Endothelial cell of umbilical vein (primary cell): ENCODE results near the gene LGMN. TPM values are rescaled to one million over a fixed set of nuclear protein-coding genes. Genes with fewer than 3 reads are reported as not detected.

ENCODE experiments used
- BruUV-seq: library from RNA; stranded (reverse); fragments of 400-500 nt; replicated peaks from 2 replicates; lab custom pipeline; 2021; lab: Mats Ljungman, UMichigan
- CTCF ChIA-PET: fragments of 300-600, 350-600 bp; sonication (Branson Sonifier 250); formaldehyde crosslinking; loops from one replicate; lab custom pipeline; 2021; ENCODE audit warnings: antibody characterized with exemption, inconsistent platforms; lab: Charles Lee
- POLR2A ChIA-PET: fragments of 300-600, 350-600 bp; sonication (Branson Sonifier 250); formaldehyde crosslinking; loops from one replicate; lab custom pipeline; 2021; ENCODE audit warnings: antibody characterized with exemption, inconsistent platforms; lab: Charles Lee
- DNase-seq: peaks from one replicate; pipeline ENCODE4 v3.0.0-alpha.2; 2011; ENCODE audit warnings: low read depth, low spot score
- FAIRE-seq: peaks from 2 replicates; lab custom pipeline; 2011; peaks lifted over from hg19 to GRCh38; lab: Jason Lieb, UNC
- H2AFZ ChIP-seq: 2 replicates; pipeline ENCODE4 v1.6.0; 2012; ENCODE audit warnings: low read depth, low read length, control low read depth, inconsistent platforms
- H3K27ac ChIP-seq: 2 replicates; pipeline ENCODE4 v1.5.1; 2011; ENCODE audit warnings: low read depth, mild to moderate bottlenecking, control low read depth, low read length, moderate library complexity; ENCODE audit not compliant: insufficient read depth
- H3K27me3 ChIP-seq, 2 experiments: 2 replicates each; pipeline versions ENCODE4 v1.6.0 to v1.6.1; 2011; ENCODE audit warnings: low read length in 2 of 2, mixed read lengths in 1 of 2; ENCODE audit not compliant: control insufficient read depth in 2 of 2, insufficient read depth in 2 of 2
- H3K36me3 ChIP-seq, 2 experiments: 2 replicates in 1 of 2; 3 replicates in 1 of 2; pipeline ENCODE4 v1.5.1; 2011; ENCODE audit warnings: low read length in 2 of 2, mild to moderate bottlenecking in 1 of 2, moderate library complexity in 1 of 2; ENCODE audit not compliant: control insufficient read depth in 2 of 2, insufficient read depth in 2 of 2; ENCODE audit errors: extremely low read depth in 1 of 2
- H3K4me1 ChIP-seq: 3 replicates; pipeline ENCODE4 v1.5.1; 2011; ENCODE audit warnings: mild to moderate bottlenecking, low read length; ENCODE audit not compliant: control insufficient read depth, insufficient read depth; ENCODE audit errors: extremely low read depth
- H3K4me2 ChIP-seq: 2 replicates; pipeline ENCODE4 v1.6.1; 2011; ENCODE audit warnings: low read length, control low read depth, mixed read lengths; ENCODE audit not compliant: insufficient read depth
- H3K4me3 ChIP-seq, 3 experiments: fragments of 200-600 bp in 1 of 3; sonication (generic), shearing (Covaris generic) in 1 of 3; replicated peaks in 1 of 3; 2 replicates each; pipeline ENCODE4 v1.5.1; 2011 to 2016; ENCODE audit warnings: control low read depth in 3 of 3, low read length in 3 of 3, mild to moderate bottlenecking in 2 of 3, inconsistent platforms in 1 of 3, low read depth in 1 of 3, moderate library complexity in 1 of 3; ENCODE audit not compliant: insufficient read depth in 1 of 3
- H3K79me2 ChIP-seq: 2 replicates; pipeline ENCODE4 v1.6.0; 2012; ENCODE audit warnings: low read length, inconsistent platforms; ENCODE audit not compliant: control insufficient read depth, insufficient read depth
- H3K9ac ChIP-seq: replicated peaks from 2 replicates; pipeline ENCODE3; 2011; ENCODE audit warnings: low read length, control low read depth; ENCODE audit not compliant: insufficient read depth; ENCODE audit errors: extremely low read depth
- H3K9me1 ChIP-seq: replicated peaks from 3 replicates; pipeline ENCODE4 v1.6.0; 2011; ENCODE audit warnings: mild to moderate bottlenecking, low read length; ENCODE audit not compliant: control insufficient read depth, insufficient read depth; ENCODE audit errors: extremely low read depth
- H3K9me3 ChIP-seq: replicated peaks from 2 replicates; pipeline ENCODE4 v1.5.1; 2012; ENCODE audit warnings: low read length, inconsistent platforms; ENCODE audit not compliant: control insufficient read depth, insufficient read depth
- H4K20me1 ChIP-seq: replicated peaks from 2 replicates; pipeline ENCODE3; 2011; ENCODE audit warnings: mild to moderate bottlenecking, low read length; ENCODE audit not compliant: control insufficient read depth, insufficient read depth; ENCODE audit errors: extremely low read depth
- GATA2 ChIP-seq: IDR thresholded peaks from 2 replicates; pipeline ENCODE4 v1.7.0; 2011; ENCODE audit warnings: low read depth, mild to moderate bottlenecking, moderate library complexity, mixed read lengths, low read length; ENCODE audit not compliant: insufficient read length, insufficient read depth
- JUN ChIP-seq: IDR thresholded peaks from 2 replicates; pipeline ENCODE4 v1.6.1; 2011; ENCODE audit warnings: borderline replicate concordance, low read depth; ENCODE audit not compliant: insufficient read length, insufficient read depth
- dilution Hi-C: fragments of 300-500 bp; cut with MboI; formaldehyde crosslinking; loops from one replicate; pipeline ENCODE4 v1.15.0; 2019; ENCODE audit warnings: low sequenced_read_pairs; ENCODE audit not compliant: extremely low pct_ligation_motif_present
- intact Hi-C: fragments of 100-400 bp; cut with micrococcal nuclease; formaldehyde crosslinking; loops from one replicate; pipeline ENCODE4 v1.10.0; 2022
- polyA plus RNA-seq, 4 experiments: library from polyadenylated mRNA; depleted of rRNA in 3 of 4; stranded (reverse) in 3 of 4; unstranded in 1 of 4; fragments of >200 nt; gene quantifications; 2 replicates each; pipeline versions ENCODE4 v1.2.1 to v1.2.3, GENCODE V29; 2011 to 2012; ENCODE audit warnings: missing spikeins in 1 of 4
- total RNA-seq: library from RNA; stranded (reverse); gene quantifications from 2 replicates; pipeline ENCODE4 v1.2.3, GENCODE V29; 2021
- TF ChIP-seq, protein P1 (sequence below): IDR thresholded peaks from 2 replicates; pipeline ENCODE4 v1.6.1; 2011; ENCODE audit not compliant: insufficient read depth, insufficient read length
- TF ChIP-seq, protein P2 (sequence below), 2 donors: IDR thresholded peaks; 1 replicate in 1 of 2; 2 replicates in 1 of 2; pipeline ENCODE4 v1.5.1; 2011; ENCODE audit warnings: low read length in 2 of 2, mild to moderate bottlenecking in 2 of 2, moderate library complexity in 2 of 2, control low read depth in 1 of 2, inconsistent platforms in 1 of 2, low read depth in 1 of 2; ENCODE audit not compliant: insufficient read depth in 1 of 2; ENCODE audit errors: extremely low read depth in 1 of 2

LGMN gene
- total and polyA plus RNA-seq, 2 donors (not counting 3 experiments of a cell fraction or from before 2014, with no cell fraction given): 56.7 to 99.2 TPM

GRCh38 chr14:92759679-92760523 is 11.5 kb upstream of the LGMN start:
- Histone ChIP-seq H3K79me2 (no peaks in the 10 kb centered on the region), H3K9me3 (no peaks in the 10 kb centered on the region), H3K9ac (no peak overlapping the region), H2AFZ (no peak overlapping the region), H3K4me3 (no peak overlapping the region), H3K9me1 (no peaks in the 10 kb centered on the region), H3K27me3 (no peaks in the 10 kb centered on the region), H3K27ac (no peak overlapping the region), H3K4me1 (no peaks in the 10 kb centered on the region), H3K36me3 (no peaks in the 10 kb centered on the region), H4K20me1 (no peaks in the 10 kb centered on the region), H3K4me2 (no peak overlapping the region)
- no peak for TF ChIP-seq JUN
- TF ChIP-seq, protein P1, sequence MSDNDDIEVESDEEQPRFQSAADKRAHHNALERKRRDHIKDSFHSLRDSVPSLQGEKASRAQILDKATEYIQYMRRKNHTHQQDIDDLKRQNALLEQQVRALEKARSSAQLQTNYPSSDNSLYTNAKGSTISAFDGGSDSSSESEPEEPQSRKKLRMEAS: no peak
- TF ChIP-seq, protein P2, sequence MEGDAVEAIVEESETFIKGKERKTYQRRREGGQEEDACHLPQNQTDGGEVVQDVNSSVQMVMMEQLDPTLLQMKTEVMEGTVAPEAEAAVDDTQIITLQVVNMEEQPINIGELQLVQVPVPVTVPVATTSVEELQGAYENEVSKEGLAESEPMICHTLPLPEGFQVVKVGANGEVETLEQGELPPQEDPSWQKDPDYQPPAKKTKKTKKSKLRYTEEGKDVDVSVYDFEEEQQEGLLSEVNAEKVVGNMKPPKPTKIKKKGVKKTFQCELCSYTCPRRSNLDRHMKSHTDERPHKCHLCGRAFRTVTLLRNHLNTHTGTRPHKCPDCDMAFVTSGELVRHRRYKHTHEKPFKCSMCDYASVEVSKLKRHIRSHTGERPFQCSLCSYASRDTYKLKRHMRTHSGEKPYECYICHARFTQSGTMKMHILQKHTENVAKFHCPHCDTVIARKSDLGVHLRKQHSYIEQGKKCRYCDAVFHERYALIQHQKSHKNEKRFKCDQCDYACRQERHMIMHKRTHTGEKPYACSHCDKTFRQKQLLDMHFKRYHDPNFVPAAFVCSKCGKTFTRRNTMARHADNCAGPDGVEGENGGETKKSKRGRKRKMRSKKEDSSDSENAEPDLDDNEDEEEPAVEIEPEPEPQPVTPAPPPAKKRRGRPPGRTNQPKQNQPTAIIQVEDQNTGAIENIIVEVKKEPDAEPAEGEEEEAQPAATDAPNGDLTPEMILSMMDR (IDR thresholded peaks at IDR 0.05; ENCODE audit: extremely low read depth in 1 of 2, insufficient read depth in 1 of 2, low read depth in 1 of 2, low read length in 2 of 2): no peak
- no peak for TF ChIP-seq GATA2
- FAIRE-seq (no peak), DNase-seq (no peak)
- intact Hi-C loops: no loop called here
- ChIA-PET POLR2A (no interaction called here), CTCF (interaction anchor here (0.8 to 1.0 kb wide), 2 partner anchors 22 to 24 kb away, joined by 3 read pairs; no protein-coding TSS in a partner anchor)
- dilution Hi-C loops: no loop called here
- BruUV-seq: no TSS peak
